HEK293T (cell line): ENCODE data around the gene BCAR1.

Experiments used
- ARNT ChIP-seq: fragments of 450-650 bp; IDR thresholded peaks from 2 replicates; pipeline ENCODE4 v1.6.1; 2017; ENCODE audit warnings: mild to moderate bottlenecking
- BHLHE40 ChIP-seq: fragments of 450-650 bp; IDR thresholded peaks from 2 replicates; pipeline ENCODE4 v1.6.1; 2016; ENCODE audit warnings: mild to moderate bottlenecking, moderate library complexity, borderline replicate concordance
- ELF4 ChIP-seq: fragments of 450-650 bp; IDR thresholded peaks from 2 replicates; pipeline ENCODE4 v1.6.1; 2017; ENCODE audit warnings: antibody characterized with exemption
- FOXA1 ChIP-seq: fragments of 450-650 bp; IDR thresholded peaks from 2 replicates; pipeline ENCODE4 v1.6.1; 2016; ENCODE audit warnings: mild to moderate bottlenecking
- NFRKB ChIP-seq: fragments of 450-650 bp; IDR thresholded peaks from 2 replicates; pipeline ENCODE4 v1.6.1; 2016; ENCODE audit warnings: mild to moderate bottlenecking, moderate library complexity
- PKNOX1 ChIP-seq: fragments of 450-650 bp; IDR thresholded peaks from 2 replicates; pipeline ENCODE4 v1.6.1; 2016
- SP1 ChIP-seq: fragments of 450-650 bp; IDR thresholded peaks from 2 replicates; pipeline ENCODE4 v1.6.1; 2017
- SUZ12 ChIP-seq: fragments of 450-650 bp; IDR thresholded peaks from 2 replicates; pipeline ENCODE4 v1.6.1; 2016; ENCODE audit warnings: mild to moderate bottlenecking
- ZNF384 ChIP-seq: fragments of 450-650 bp; IDR thresholded peaks from 2 replicates; pipeline ENCODE4 v1.6.1; 2016

DNA sequence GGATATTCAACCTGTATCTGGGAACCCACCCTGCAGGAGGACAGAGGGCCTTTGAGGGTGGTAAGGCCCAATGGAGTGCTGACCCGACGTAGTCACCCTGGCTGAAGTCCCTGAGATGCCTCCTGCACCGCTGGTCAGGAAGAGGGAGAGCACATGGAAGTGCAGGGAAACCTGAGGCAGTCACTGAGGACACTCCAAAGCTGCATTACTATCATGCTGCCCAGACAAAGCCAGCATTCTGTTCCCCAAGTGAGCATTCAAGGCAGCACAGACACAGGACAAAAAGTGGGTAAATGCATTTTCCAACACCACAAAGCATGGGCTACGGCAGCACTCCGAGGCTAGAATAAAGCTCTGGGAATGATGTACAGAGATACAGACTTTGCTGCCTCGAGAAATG, 46.8 kb upstream of the BCAR1 start:
- no peak for TF ChIP-seq ARNT
- TF ChIP-seq BHLHE40 = no peak
- TF ChIP-seq ELF4 = no peak
- TF ChIP-seq FOXA1 = no peak
- no peak for TF ChIP-seq NFRKB
- no peak for TF ChIP-seq ZNF384
- TF ChIP-seq SP1 = no peak
- no peak for TF ChIP-seq SUZ12
- TF ChIP-seq PKNOX1 = no peak
